GM23338 (cell line): ENCODE results near the gene CRYZ. TPM values are rescaled to one million over a fixed set of nuclear protein-coding genes. Genes with fewer than 3 reads are reported as not detected.
"Not testable (repeated sequence)": the region's sequence is repeated elsewhere in the genome, so short reads cannot be mapped to it uniquely, and the experiment has no call there.

Source experiments
- ATAC-seq: fragments of 200-7000 bp; cut with Tn5 transposase; 3 replicates; pipeline ENCODE4 v1.9.1; 2020
- DNase-seq: peaks from one replicate; pipeline ENCODE4 v3.0.0-alpha.2; 2015; ENCODE audit warnings: low spot score
- H2AFZ ChIP-seq: fragments of 200-600 bp; sonication (generic); 2 replicates; pipeline ENCODE4 v1.8.0; 2016; ENCODE audit warnings: antibody characterized with exemption, mild to moderate bottlenecking, moderate library complexity
- H3F3A ChIP-seq: fragments of 200-600 bp; sonication (generic); replicated peaks from 2 replicates; pipeline ENCODE4 v1.8.0; 2017; ENCODE audit warnings: antibody characterized with exemption, mixed run types, low read depth
- H3K27ac ChIP-seq: fragments of 200-600 bp; sonication (generic); 2 replicates; pipeline ENCODE4 v1.6.1; 2016; ENCODE audit warnings: low read depth
- H3K27me3 ChIP-seq: fragments of 200-600 bp; sonication (generic); 2 replicates; pipeline ENCODE4 v1.8.0; 2016; ENCODE audit warnings: mild to moderate bottlenecking, mixed run types, moderate library complexity; ENCODE audit not compliant: insufficient read depth
- H3K36me3 ChIP-seq: fragments of 200-600 bp; sonication (generic); 2 replicates; pipeline ENCODE4 v1.8.0; 2016; ENCODE audit warnings: mild to moderate bottlenecking; ENCODE audit not compliant: insufficient read depth
- H3K4me1 ChIP-seq: fragments of 200-600 bp; sonication (generic); 2 replicates; pipeline ENCODE4 v1.8.0; 2016; ENCODE audit warnings: mild to moderate bottlenecking, moderate library complexity; ENCODE audit not compliant: insufficient read depth
- H3K4me2 ChIP-seq: fragments of 200-600 bp; sonication (generic); 2 replicates; pipeline ENCODE4 v1.7.1; 2017; ENCODE audit warnings: mixed run types
- H3K4me3 ChIP-seq: fragments of 200-600 bp; sonication (generic); 2 replicates; pipeline ENCODE4 v1.6.1; 2016; ENCODE audit warnings: mixed run types
- H3K79me2 ChIP-seq: fragments of 200-600 bp; sonication (generic); replicated peaks from 2 replicates; pipeline ENCODE4 v1.8.0; 2017; ENCODE audit warnings: mild to moderate bottlenecking; ENCODE audit not compliant: insufficient read depth
- H3K9me2 ChIP-seq: fragments of 200-600 bp; sonication (generic); 2 replicates; pipeline ENCODE4 v1.8.0; 2017; ENCODE audit not compliant: insufficient read depth
- H4K20me1 ChIP-seq: fragments of 200-600 bp; sonication (generic); replicated peaks from 2 replicates; pipeline ENCODE4 v1.8.0; 2017; ENCODE audit warnings: mild to moderate bottlenecking; ENCODE audit not compliant: insufficient read depth
- H3K27ac Mint-ChIP-seq: 2 replicates; pipeline ENCODE4 v1.8.0; 2020; ENCODE audit warnings: inconsistent platforms, mild to moderate bottlenecking, moderate library complexity, mixed read lengths
- H3K27me3 Mint-ChIP-seq: 3 replicates; pipeline ENCODE4 v1.8.0; 2022; ENCODE audit warnings: low read depth, mild to moderate bottlenecking, moderate library complexity, mixed read lengths, inconsistent platforms; ENCODE audit not compliant: insufficient read depth, poor library complexity
- H3K36me3 Mint-ChIP-seq: 3 replicates; pipeline ENCODE4 v1.8.0; 2021; ENCODE audit warnings: low read depth, mild to moderate bottlenecking, inconsistent platforms, moderate library complexity, mixed read lengths
- H3K4me1 Mint-ChIP-seq: 3 replicates; pipeline ENCODE4 v1.8.0; 2020; ENCODE audit warnings: mild to moderate bottlenecking, inconsistent platforms, mixed read lengths
- H3K4me3 Mint-ChIP-seq: 3 replicates; pipeline ENCODE4 v1.8.0; 2021; ENCODE audit warnings: moderate library complexity, mild to moderate bottlenecking, inconsistent platforms, mixed read lengths
- H3K9me3 Mint-ChIP-seq: 3 replicates; pipeline ENCODE4 v1.8.0; 2020; ENCODE audit warnings: moderate library complexity, mild to moderate bottlenecking, inconsistent platforms, mixed read lengths
- CREB1 ChIP-seq: fragments of 250-450 bp; sonication (Bioruptor Pico); IDR thresholded peaks from 2 replicates; pipeline ENCODE4 v1.5.0; 2020; ENCODE audit warnings: low read depth, mild to moderate bottlenecking, moderate library complexity
- EZH2 ChIP-seq: fragments of 200-600 bp; sonication (generic); IDR thresholded peaks from one replicate; pipeline ENCODE4 v1.8.0; 2017; ENCODE audit warnings: antibody characterized with exemption, mild to moderate bottlenecking, low read depth; ENCODE audit not compliant: unreplicated experiment
- EZH2phosphoT487 ChIP-seq: fragments of 200-600 bp; sonication (generic); IDR thresholded peaks from one replicate; pipeline ENCODE4 v1.8.1; 2018; ENCODE audit warnings: antibody characterized with exemption; ENCODE audit not compliant: unreplicated experiment
- NANOG ChIP-seq: IDR thresholded peaks from 2 replicates; pipeline ENCODE4 v1.6.1; 2016; ENCODE audit warnings: antibody characterized with exemption, borderline replicate concordance
- POLR2AphosphoS5 ChIP-seq: IDR thresholded peaks from 2 replicates; pipeline ENCODE4 v1.6.1; 2016; ENCODE audit warnings: antibody characterized with exemption, low read depth
- REST ChIP-seq: IDR thresholded peaks from one replicate; pipeline ENCODE4 v1.6.1; 2018; ENCODE audit warnings: antibody characterized with exemption; ENCODE audit not compliant: unreplicated experiment
- STAT1 ChIP-seq: IDR thresholded peaks from one replicate; pipeline ENCODE4 v1.6.1; 2016; ENCODE audit warnings: antibody characterized with exemption; ENCODE audit not compliant: unreplicated experiment
- ZNF114 ChIP-seq: fragments of 250-450 bp; sonication (Bioruptor Pico); IDR thresholded peaks from 2 replicates; pipeline ENCODE4 v1.5.0; 2020; ENCODE audit warnings: mild to moderate bottlenecking, moderate library complexity
- ZNF331 ChIP-seq: fragments of 250-450 bp; sonication (Bioruptor Pico); IDR thresholded peaks from 2 replicates; pipeline ENCODE4 v1.5.0; 2020; ENCODE audit warnings: low read depth, mild to moderate bottlenecking, moderate library complexity
- polyA plus RNA-seq: library from polyadenylated mRNA; unstranded; fragments of >200 nt; fragmentation: Nextera tagmentation; extraction: Ambion mirVana; gene quantifications from 2 replicates; pipeline ENCODE4 v1.2.1, GENCODE V29; 2016
- total RNA-seq: library from RNA; depleted of rRNA; stranded (reverse); fragments of >200 nt; shearing (Covaris generic); gene quantifications from 2 replicates; pipeline ENCODE4 v1.2.3, GENCODE V29; 2014
- TF ChIP-seq, protein P1 (sequence below): fragments of 250-450 bp; sonication (Bioruptor Pico); IDR thresholded peaks from 2 replicates; pipeline ENCODE4 v1.5.0; 2020; ENCODE audit warnings: mild to moderate bottlenecking, moderate library complexity

The CRYZ gene
- total and polyA plus RNA-seq, 2 experiments from 2014 or later: 45.7 to 57.8 TPM

DNA sequence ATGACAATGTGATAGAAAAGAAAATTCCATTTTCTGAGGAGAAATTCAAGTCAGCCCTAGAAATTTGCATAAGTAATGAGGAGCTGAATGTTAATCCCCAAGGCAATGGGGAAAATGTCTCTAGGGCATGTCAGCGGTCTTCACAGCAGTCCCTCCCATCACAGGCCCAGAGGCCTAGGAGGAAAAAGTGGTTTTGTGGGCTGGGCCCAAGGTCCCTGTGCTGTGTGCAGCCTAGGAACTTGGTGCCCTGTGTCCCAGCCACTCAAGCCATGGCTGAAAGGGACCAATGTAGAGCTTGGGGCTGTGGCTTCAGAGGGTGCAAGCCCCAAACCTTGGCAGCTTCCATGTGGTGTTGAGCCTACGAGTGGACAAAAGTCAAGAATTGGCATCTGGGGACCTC lies 23.8 kb upstream of the CRYZ start:
- Mint-ChIP-seq H3K36me3 (peaks cover 75% of the 10 kb centered on the region), H3K4me1 (peaks cover 16% of the 10 kb centered on the region), H3K9me3 (peaks cover 33% of the 10 kb centered on the region)
- not testable (repeated sequence) for DNase-seq, H3K27me3 Mint-ChIP-seq, H3K79me2 ChIP-seq, H3F3A ChIP-seq, H3K27me3 ChIP-seq, H4K20me1 ChIP-seq, H3K27ac Mint-ChIP-seq, H3K27ac ChIP-seq, H3K4me1 ChIP-seq, H3K4me3 ChIP-seq, H3K4me3 Mint-ChIP-seq, H2AFZ ChIP-seq, H3K9me2 ChIP-seq, H3K4me2 ChIP-seq, ATAC-seq
- H3K36me3 ChIP-seq: peaks cover 35% of the 10 kb centered on the region

DNA sequence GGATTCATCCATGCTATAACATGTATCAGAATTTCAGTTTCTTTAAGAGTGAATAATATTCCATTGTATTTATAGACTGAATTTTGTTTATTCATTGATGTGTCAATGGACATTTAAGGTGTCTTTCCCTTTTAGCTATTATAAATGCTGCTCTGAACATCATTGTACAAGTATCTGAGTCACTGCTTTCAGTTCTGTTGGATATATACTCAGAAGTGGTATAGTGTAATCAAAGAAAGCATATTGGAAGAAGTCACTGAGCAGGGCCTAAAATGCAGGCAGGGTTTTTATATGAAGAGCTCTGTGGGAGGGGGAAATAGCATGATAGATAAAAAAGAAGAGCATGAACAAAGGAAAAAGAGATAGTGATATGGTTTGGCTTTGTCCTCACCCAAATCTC lies 22.6 kb upstream of the CRYZ start:
- Histone ChIP-seq H3K27me3 (no peaks in the 10 kb centered on the region), H3K79me2 (peaks cover 3% of the 10 kb centered on the region; the same call in 1 of the 2 replicates), H3F3A (no peaks in the 10 kb centered on the region), H3K4me3 (no peak overlapping the region), H3K4me1 (peaks cover 7% of the 10 kb centered on the region), H2AFZ (no peak overlapping the region), H3K9me2 (no peaks in the 10 kb centered on the region), H3K27ac (no peak overlapping the region), H3K36me3 (peaks cover 35% of the 10 kb centered on the region), H4K20me1 (no peaks in the 10 kb centered on the region), H3K4me2 (no peak overlapping the region)
- H3K9me3 Mint-ChIP-seq: peaks cover 33% of the 10 kb centered on the region
- DNase-seq: no peak
- H3K4me1 Mint-ChIP-seq: peaks cover 16% of the 10 kb centered on the region
- TF ChIP-seq ZNF114 (CRISPR knock-in tag) (no peak), EZH2phosphoT487 (no peak), STAT1 (no peak), EZH2 (no peak), ZNF331 (CRISPR knock-in tag) (no peak), POLR2AphosphoS5 (no peak), CREB1 (CRISPR knock-in tag) (no peak), REST (no peak), NANOG (no peak)
- TF ChIP-seq, protein P1, sequence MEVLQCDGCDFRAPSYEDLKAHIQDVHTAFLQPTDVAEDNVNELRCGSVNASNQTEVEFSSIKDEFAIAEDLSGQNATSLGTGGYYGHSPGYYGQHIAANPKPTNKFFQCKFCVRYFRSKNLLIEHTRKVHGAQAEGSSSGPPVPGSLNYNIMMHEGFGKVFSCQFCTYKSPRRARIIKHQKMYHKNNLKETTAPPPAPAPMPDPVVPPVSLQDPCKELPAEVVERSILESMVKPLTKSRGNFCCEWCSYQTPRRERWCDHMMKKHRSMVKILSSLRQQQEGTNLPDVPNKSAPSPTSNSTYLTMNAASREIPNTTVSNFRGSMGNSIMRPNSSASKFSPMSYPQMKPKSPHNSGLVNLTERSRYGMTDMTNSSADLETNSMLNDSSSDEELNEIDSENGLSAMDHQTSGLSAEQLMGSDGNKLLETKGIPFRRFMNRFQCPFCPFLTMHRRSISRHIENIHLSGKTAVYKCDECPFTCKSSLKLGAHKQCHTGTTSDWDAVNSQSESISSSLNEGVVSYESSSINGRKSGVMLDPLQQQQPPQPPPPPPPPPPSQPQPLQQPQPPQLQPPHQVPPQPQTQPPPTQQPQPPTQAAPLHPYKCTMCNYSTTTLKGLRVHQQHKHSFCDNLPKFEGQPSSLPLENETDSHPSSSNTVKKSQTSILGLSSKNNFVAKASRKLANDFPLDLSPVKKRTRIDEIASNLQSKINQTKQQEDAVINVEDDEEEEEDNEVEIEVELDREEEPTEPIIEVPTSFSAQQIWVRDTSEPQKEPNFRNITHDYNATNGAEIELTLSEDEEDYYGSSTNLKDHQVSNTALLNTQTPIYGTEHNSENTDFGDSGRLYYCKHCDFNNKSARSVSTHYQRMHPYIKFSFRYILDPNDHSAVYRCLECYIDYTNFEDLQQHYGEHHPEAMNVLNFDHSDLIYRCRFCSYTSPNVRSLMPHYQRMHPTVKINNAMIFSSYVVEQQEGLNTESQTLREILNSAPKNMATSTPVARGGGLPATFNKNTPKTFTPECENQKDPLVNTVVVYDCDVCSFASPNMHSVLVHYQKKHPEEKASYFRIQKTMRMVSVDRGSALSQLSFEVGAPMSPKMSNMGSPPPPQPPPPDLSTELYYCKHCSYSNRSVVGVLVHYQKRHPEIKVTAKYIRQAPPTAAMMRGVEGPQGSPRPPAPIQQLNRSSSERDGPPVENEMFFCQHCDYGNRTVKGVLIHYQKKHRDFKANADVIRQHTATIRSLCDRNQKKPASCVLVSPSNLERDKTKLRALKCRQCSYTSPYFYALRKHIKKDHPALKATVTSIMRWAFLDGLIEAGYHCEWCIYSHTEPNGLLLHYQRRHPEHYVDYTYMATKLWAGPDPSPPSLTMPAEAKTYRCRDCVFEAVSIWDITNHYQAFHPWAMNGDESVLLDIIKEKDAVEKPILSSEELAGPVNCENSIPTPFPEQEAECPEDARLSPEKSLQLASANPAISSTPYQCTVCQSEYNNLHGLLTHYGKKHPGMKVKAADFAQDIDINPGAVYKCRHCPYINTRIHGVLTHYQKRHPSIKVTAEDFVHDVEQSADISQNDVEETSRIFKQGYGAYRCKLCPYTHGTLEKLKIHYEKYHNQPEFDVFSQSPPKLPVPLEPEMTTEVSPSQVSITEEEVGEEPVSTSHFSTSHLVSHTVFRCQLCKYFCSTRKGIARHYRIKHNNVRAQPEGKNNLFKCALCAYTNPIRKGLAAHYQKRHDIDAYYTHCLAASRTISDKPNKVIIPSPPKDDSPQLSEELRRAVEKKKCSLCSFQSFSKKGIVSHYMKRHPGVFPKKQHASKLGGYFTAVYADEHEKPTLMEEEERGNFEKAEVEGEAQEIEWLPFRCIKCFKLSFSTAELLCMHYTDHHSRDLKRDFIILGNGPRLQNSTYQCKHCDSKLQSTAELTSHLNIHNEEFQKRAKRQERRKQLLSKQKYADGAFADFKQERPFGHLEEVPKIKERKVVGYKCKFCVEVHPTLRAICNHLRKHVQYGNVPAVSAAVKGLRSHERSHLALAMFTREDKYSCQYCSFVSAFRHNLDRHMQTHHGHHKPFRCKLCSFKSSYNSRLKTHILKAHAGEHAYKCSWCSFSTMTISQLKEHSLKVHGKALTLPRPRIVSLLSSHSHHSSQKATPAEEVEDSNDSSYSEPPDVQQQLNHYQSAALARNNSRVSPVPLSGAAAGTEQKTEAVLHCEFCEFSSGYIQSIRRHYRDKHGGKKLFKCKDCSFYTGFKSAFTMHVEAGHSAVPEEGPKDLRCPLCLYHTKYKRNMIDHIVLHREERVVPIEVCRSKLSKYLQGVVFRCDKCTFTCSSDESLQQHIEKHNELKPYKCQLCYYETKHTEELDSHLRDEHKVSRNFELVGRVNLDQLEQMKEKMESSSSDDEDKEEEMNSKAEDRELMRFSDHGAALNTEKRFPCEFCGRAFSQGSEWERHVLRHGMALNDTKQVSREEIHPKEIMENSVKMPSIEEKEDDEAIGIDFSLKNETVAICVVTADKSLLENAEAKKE: no peak
- no peak overlapping the region for H3K27ac Mint-ChIP-seq
- no peak overlapping the region for H3K4me3 Mint-ChIP-seq
- H3K36me3 Mint-ChIP-seq: peaks cover 80% of the 10 kb centered on the region
- no peak for ATAC-seq
- peaks cover 3% of the 10 kb centered on the region for H3K27me3 Mint-ChIP-seq
